ENCODE measurements around the gene DRG2. TPM values are rescaled to one million over a fixed set of nuclear protein-coding genes. Genes with fewer than 3 reads are reported as not detected.

Gene DRG2
- total RNA-seq, 2 donors from 2014 or later = 18.2 to 27.7 TPM

- Histone ChIP-seq H3K27ac (no peak overlapping the region), H3K9me3 (no peaks in the 10 kb centered on the region), H3K4me1 (no peaks in the 10 kb centered on the region), H3K36me3 (no peaks in the 10 kb centered on the region), H3K4me3 (no peak overlapping the region), H3K27me3 (no peaks in the 10 kb centered on the region)
- DNase-seq (ENCODE audit: low spot score) = no peak
- TF ChIP-seq CTCF (IDR thresholded peaks at IDR 0.05) = no peak
Measured at GRCh38 chr17:18146980-18147379, 59.2 kb downstream of the DRG2 start.

- Histone ChIP-seq H3K9me3 (no peaks in the 10 kb centered on the region), H3K4me1 (peaks cover 0 to 8% of the 10 kb centered on the region in 2 donors), H3K36me3 (no peaks in the 10 kb centered on the region), H3K27ac (no peak overlapping the region), H3K27me3 (no peaks in the 10 kb centered on the region), H3K4me3 (no peak overlapping the region)
- TF ChIP-seq CTCF (IDR thresholded peaks at IDR 0.05) = no peak
- DNase-seq (ENCODE audit: low spot score) = no peak
Measured at GRCh38 chr17:18148586-18148985, 60.8 kb downstream of the DRG2 start.

GRCh38 chr17:18151290-18151689 is 63.5 kb downstream of the DRG2 start:
- peaks cover 0 to 13% of the 10 kb centered on the region in 2 donors for H3K4me1 ChIP-seq
- H3K36me3 ChIP-seq = no peaks in the 10 kb centered on the region
- no peak for TF ChIP-seq CTCF (IDR thresholded peaks at IDR 0.05)
- H3K4me3 ChIP-seq = no peak overlapping the region
- no peaks in the 10 kb centered on the region for H3K27me3 ChIP-seq
- no peak for DNase-seq (ENCODE audit: low spot score)
- H3K9me3 ChIP-seq = no peaks in the 10 kb centered on the region
- no peak overlapping the region for H3K27ac ChIP-seq

- peaks cover 0 to 27% of the 10 kb centered on the region in 2 donors for H3K4me1 ChIP-seq
- no peaks in the 10 kb centered on the region for H3K27me3 ChIP-seq
- no peak overlapping the region for H3K27ac ChIP-seq
- H3K4me3 ChIP-seq = no peak overlapping the region
- no peak for DNase-seq (ENCODE audit: low spot score)
- no peak for TF ChIP-seq CTCF (IDR thresholded peaks at IDR 0.05)
- H3K36me3 ChIP-seq = no peaks in the 10 kb centered on the region
- no peaks in the 10 kb centered on the region for H3K9me3 ChIP-seq
Measured at GRCh38 chr17:18155179-18155578, 67.4 kb downstream of the DRG2 start.

- DNase-seq (ENCODE audit: low spot score) = no peak
- Histone ChIP-seq H3K27me3 (no peaks in the 10 kb centered on the region), H3K4me3 (no peak overlapping the region), H3K36me3 (no peaks in the 10 kb centered on the region), H3K27ac (no peak overlapping the region), H3K4me1 (peaks cover 0 to 27% of the 10 kb centered on the region in 2 donors), H3K9me3 (no peaks in the 10 kb centered on the region)
- no peak for TF ChIP-seq CTCF (IDR thresholded peaks at IDR 0.05)
Measured at GRCh38 chr17:18156171-18156975, 68.6 kb downstream of the DRG2 start.

GRCh38 chr17:18156976-18157280 is 69.2 kb downstream of the DRG2 start:
- TF ChIP-seq CTCF (IDR thresholded peaks at IDR 0.05) = no peak
- no peaks in the 10 kb centered on the region for H3K27me3 ChIP-seq
- H3K36me3 ChIP-seq = no peaks in the 10 kb centered on the region
- DNase-seq (ENCODE audit: low spot score) = no peak
- no peak overlapping the region for H3K27ac ChIP-seq
- H3K4me3 ChIP-seq = no peak overlapping the region
- H3K4me1 ChIP-seq = peaks cover 0 to 27% of the 10 kb centered on the region in 2 donors
- no peaks in the 10 kb centered on the region for H3K9me3 ChIP-seq
